HEK293 (cell line): Measurements from ENCODE around the gene RAP1A.

ENCODE experiments used
- CTCF ChIA-PET: fragments of 350-600 bp; formaldehyde crosslinking; extraction: SDS; loops from one replicate; lab custom pipeline; 2021; ENCODE audit warnings: antibody characterized with exemption; lab: Yijun Ruan, JAX
- POLR2A ChIA-PET: fragments of 300-600 bp; formaldehyde crosslinking; extraction: SDS; loops from one replicate; lab custom pipeline; 2020; ENCODE audit warnings: antibody characterized with exemption, inconsistent platforms; lab: Yijun Ruan, JAX
- H3K27ac ChIP-seq: fragments of 200-500 bp; sonication (Bioruptor generic); 2 replicates; pipeline ENCODE4 v1.5.1; 2014; ENCODE audit warnings: low read depth, low read length, control low read depth, inconsistent platforms; ENCODE audit errors: extremely low read depth
- H3K36me3 ChIP-seq, 2 experiments: fragments of 200-500 bp in 1 of 2; sonication (Bioruptor generic) in 1 of 2; 1 replicate in 1 of 2; 2 replicates in 1 of 2; pipeline ENCODE4 v1.5.1; 2014 to 2017; ENCODE audit warnings: inconsistent platforms in 2 of 2, low read length in 2 of 2; ENCODE audit not compliant: control insufficient read depth in 2 of 2, insufficient read depth in 1 of 2
- H3K4me1 ChIP-seq: fragments of 200-500 bp; sonication (Bioruptor generic); 2 replicates; pipeline ENCODE4 v1.5.1; 2014; ENCODE audit warnings: mild to moderate bottlenecking, low read length, inconsistent platforms; ENCODE audit not compliant: control insufficient read depth, insufficient read depth
- H3K4me3 ChIP-seq: 2 replicates; pipeline ENCODE4 v1.5.1; 2011; ENCODE audit warnings: low read depth, mild to moderate bottlenecking, control low read depth, low read length, moderate library complexity
- H3K9me3 ChIP-seq: fragments of 200-500 bp; sonication (Bioruptor generic); 2 replicates; pipeline ENCODE4 v1.5.1; 2014; ENCODE audit warnings: low read depth, low read length, inconsistent platforms; ENCODE audit not compliant: control insufficient read depth, insufficient read depth
- EGR2 ChIP-seq: fragments of 450-650 bp; formaldehyde crosslinking; IDR thresholded peaks from 2 replicates; pipeline ENCODE4 v1.5.1; 2016; ENCODE audit warnings: low read depth, missing biosample characterization, missing genetic modification characterization
- IKZF3 ChIP-seq: fragments of 450-650 bp; IDR thresholded peaks from 2 replicates; pipeline ENCODE4 v1.5.0; 2018; ENCODE audit warnings: missing biosample characterization, mild to moderate bottlenecking, missing genetic modification characterization, moderate library complexity
- KLF9 ChIP-seq: fragments of 450-650 bp; formaldehyde crosslinking; IDR thresholded peaks from 2 replicates; pipeline ENCODE4 v1.5.1; 2016; ENCODE audit warnings: missing biosample characterization, missing genetic modification characterization, low read depth
- MEIS1 ChIP-seq: sonication (generic); formaldehyde crosslinking; IDR thresholded peaks from 2 replicates; pipeline ENCODE4 v1.8.1; 2022; ENCODE audit warnings: missing genetic modification reagents, mild to moderate bottlenecking, borderline replicate concordance
- PBX3 ChIP-seq: sonication (generic); formaldehyde crosslinking; IDR thresholded peaks from 2 replicates; pipeline ENCODE4 v1.8.1; 2022; ENCODE audit warnings: mild to moderate bottlenecking, moderate library complexity, missing genetic modification reagents
- REPIN1 ChIP-seq: fragments of 450-650 bp; formaldehyde crosslinking; IDR thresholded peaks from 2 replicates; pipeline ENCODE4 v1.5.1; 2017; ENCODE audit warnings: missing biosample characterization, missing genetic modification characterization, low read depth
- ZBTB48 ChIP-seq: fragments of 450-650 bp; formaldehyde crosslinking; IDR thresholded peaks from 2 replicates; pipeline ENCODE4 v1.5.1; 2016; ENCODE audit warnings: missing biosample characterization, missing genetic modification characterization
- ZFHX2 ChIP-seq: fragments of 450-650 bp; formaldehyde crosslinking; conservative IDR thresholded peaks from 2 replicates; pipeline ENCODE4 v1.5.1; 2016; ENCODE audit warnings: missing biosample characterization, missing genetic modification characterization
- ZFP3 ChIP-seq: fragments of 450-650 bp; formaldehyde crosslinking; IDR thresholded peaks from 2 replicates; pipeline ENCODE4 v1.5.1; 2016; ENCODE audit warnings: low read depth, missing biosample characterization, missing genetic modification characterization
- ZNF148 ChIP-seq: fragments of 450-650 bp; formaldehyde crosslinking; IDR thresholded peaks from 2 replicates; pipeline ENCODE4 v1.5.0; 2017; ENCODE audit warnings: missing biosample characterization, missing genetic modification characterization, borderline replicate concordance
- ZNF174 ChIP-seq: fragments of 450-650 bp; formaldehyde crosslinking; IDR thresholded peaks from 2 replicates; pipeline ENCODE4 v1.5.0; 2017; ENCODE audit warnings: missing biosample characterization, mild to moderate bottlenecking, missing genetic modification characterization
- ZNF529 ChIP-seq: fragments of 450-650 bp; formaldehyde crosslinking; IDR thresholded peaks from 2 replicates; pipeline ENCODE4 v1.5.1; 2017; ENCODE audit warnings: missing genetic modification characterization, missing biosample characterization; ENCODE audit not compliant: insufficient replicate concordance
- ZNF585B ChIP-seq: fragments of 450-650 bp; formaldehyde crosslinking; IDR thresholded peaks from 2 replicates; pipeline ENCODE4 v1.5.1; 2016; ENCODE audit warnings: missing biosample characterization, missing genetic modification characterization
- ZNF639 ChIP-seq: fragments of 450-650 bp; formaldehyde crosslinking; IDR thresholded peaks from 2 replicates; pipeline ENCODE4 v1.5.1; 2016; ENCODE audit warnings: missing biosample characterization, missing genetic modification characterization
- ZNF660 ChIP-seq: fragments of 450-650 bp; IDR thresholded peaks from 2 replicates; pipeline ENCODE4 v1.5.1; 2018; ENCODE audit warnings: missing biosample characterization, mild to moderate bottlenecking, missing genetic modification characterization
- ZNF664 ChIP-seq: fragments of 450-650 bp; formaldehyde crosslinking; IDR thresholded peaks from 2 replicates; pipeline ENCODE4 v1.5.1; 2016; ENCODE audit warnings: missing biosample characterization, missing genetic modification characterization
- ZXDB ChIP-seq: fragments of 450-650 bp; formaldehyde crosslinking; IDR thresholded peaks from 2 replicates; pipeline ENCODE4 v1.5.1; 2016; ENCODE audit warnings: missing biosample characterization, missing genetic modification characterization
- TF ChIP-seq, protein P1 (sequence below): fragments of 450-650 bp; formaldehyde crosslinking; IDR thresholded peaks from 2 replicates; pipeline ENCODE4 v1.5.1; 2017; ENCODE audit warnings: missing biosample characterization, missing genetic modification characterization
- TF ChIP-seq, protein P2 (sequence below): fragments of 450-650 bp; formaldehyde crosslinking; IDR thresholded peaks from 2 replicates; pipeline ENCODE4 v1.5.1; 2016; ENCODE audit warnings: missing biosample characterization, missing genetic modification characterization, borderline replicate concordance
- TF ChIP-seq, protein P3 (sequence below): fragments of 450-650 bp; formaldehyde crosslinking; IDR thresholded peaks from 2 replicates; pipeline ENCODE4 v1.5.1; 2016; ENCODE audit warnings: missing biosample characterization, missing genetic modification characterization

The RAP1A gene

GRCh38 chr1:111571987-111572386 lies 47.6 kb upstream of the RAP1A start:
- no peaks in the 10 kb centered on the region for H3K36me3 ChIP-seq
- ChIA-PET POLR2A (no interaction called here), CTCF (interaction anchor here (0.7 to 1.5 kb wide), 3 partner anchors 21 to 171 kb away, joined by 3 read pairs; no protein-coding TSS in a partner anchor)
- H3K9me3 ChIP-seq: no peaks in the 10 kb centered on the region
- no peak overlapping the region for H3K27ac ChIP-seq
- TF ChIP-seq ZNF585B (tag by site-specific recombination): no peak
- TF ChIP-seq, protein P1, sequence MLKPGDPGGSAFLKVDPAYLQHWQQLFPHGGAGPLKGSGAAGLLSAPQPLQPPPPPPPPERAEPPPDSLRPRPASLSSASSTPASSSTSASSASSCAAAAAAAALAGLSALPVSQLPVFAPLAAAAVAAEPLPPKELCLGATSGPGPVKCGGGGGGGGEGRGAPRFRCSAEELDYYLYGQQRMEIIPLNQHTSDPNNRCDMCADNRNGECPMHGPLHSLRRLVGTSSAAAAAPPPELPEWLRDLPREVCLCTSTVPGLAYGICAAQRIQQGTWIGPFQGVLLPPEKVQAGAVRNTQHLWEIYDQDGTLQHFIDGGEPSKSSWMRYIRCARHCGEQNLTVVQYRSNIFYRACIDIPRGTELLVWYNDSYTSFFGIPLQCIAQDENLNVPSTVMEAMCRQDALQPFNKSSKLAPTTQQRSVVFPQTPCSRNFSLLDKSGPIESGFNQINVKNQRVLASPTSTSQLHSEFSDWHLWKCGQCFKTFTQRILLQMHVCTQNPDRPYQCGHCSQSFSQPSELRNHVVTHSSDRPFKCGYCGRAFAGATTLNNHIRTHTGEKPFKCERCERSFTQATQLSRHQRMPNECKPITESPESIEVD (tag by site-specific recombination): no peak
- TF ChIP-seq ZNF660 (tag by site-specific recombination): 0 out of 2 replicates have a peak, but pooled peaks have one; percentile 32
- TF ChIP-seq KLF9 (tag by site-specific recombination): no peak
- H3K4me1 ChIP-seq: no peaks in the 10 kb centered on the region
- no peak overlapping the region for H3K4me3 ChIP-seq

DNA sequence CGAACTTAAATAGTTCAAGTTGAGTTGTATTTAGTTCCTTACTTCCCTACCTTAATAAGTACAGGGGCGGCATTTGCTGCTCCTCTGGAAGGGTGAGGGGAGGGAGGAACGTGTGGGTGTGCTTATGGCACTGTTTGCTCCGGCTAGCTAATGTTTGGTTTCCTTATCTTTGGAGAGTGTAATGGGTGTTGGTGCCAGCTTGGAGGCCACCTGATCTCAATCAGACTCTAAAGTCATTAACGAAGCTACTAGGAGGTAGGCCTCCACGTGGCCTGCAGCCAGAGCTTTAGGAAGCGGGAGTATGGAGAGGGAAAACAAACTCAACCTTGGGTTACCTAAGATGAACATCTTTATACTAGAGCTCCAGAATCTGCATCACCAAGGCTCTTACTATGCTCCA lies 43.0 kb upstream of the RAP1A start:
- CTCF ChIA-PET: interaction anchor here (0.5 to 1.9 kb wide), 2 partner anchors 17 to 68 kb away, joined by 3 to 9 read pairs; no protein-coding TSS in a partner anchor
- H3K4me3 ChIP-seq: no peak overlapping the region
- POLR2A ChIA-PET: no interaction called here
- H3K9me3 ChIP-seq: no peaks in the 10 kb centered on the region
- H3K27ac ChIP-seq: no peak overlapping the region
- no peaks in the 10 kb centered on the region for H3K4me1 ChIP-seq
- no peaks in the 10 kb centered on the region for H3K36me3 ChIP-seq
- no peak for TF ChIP-seq IKZF3 (tag by site-specific recombination)
- no peak for TF ChIP-seq MEIS1 (CRISPR knock-in tag)
- no peak for TF ChIP-seq ZFP3 (tag by site-specific recombination)
- TF ChIP-seq ZXDB: 0 out of 2 replicates have a peak, but pooled peaks have one; percentile 37
- TF ChIP-seq EGR2 (tag by site-specific recombination): peak; percentile 70
- no peak for TF ChIP-seq REPIN1 (tag by site-specific recombination)
- TF ChIP-seq ZNF664 (tag by site-specific recombination): peak; percentile 66; the same call in 1 of the 2 replicates
- TF ChIP-seq, protein P2, sequence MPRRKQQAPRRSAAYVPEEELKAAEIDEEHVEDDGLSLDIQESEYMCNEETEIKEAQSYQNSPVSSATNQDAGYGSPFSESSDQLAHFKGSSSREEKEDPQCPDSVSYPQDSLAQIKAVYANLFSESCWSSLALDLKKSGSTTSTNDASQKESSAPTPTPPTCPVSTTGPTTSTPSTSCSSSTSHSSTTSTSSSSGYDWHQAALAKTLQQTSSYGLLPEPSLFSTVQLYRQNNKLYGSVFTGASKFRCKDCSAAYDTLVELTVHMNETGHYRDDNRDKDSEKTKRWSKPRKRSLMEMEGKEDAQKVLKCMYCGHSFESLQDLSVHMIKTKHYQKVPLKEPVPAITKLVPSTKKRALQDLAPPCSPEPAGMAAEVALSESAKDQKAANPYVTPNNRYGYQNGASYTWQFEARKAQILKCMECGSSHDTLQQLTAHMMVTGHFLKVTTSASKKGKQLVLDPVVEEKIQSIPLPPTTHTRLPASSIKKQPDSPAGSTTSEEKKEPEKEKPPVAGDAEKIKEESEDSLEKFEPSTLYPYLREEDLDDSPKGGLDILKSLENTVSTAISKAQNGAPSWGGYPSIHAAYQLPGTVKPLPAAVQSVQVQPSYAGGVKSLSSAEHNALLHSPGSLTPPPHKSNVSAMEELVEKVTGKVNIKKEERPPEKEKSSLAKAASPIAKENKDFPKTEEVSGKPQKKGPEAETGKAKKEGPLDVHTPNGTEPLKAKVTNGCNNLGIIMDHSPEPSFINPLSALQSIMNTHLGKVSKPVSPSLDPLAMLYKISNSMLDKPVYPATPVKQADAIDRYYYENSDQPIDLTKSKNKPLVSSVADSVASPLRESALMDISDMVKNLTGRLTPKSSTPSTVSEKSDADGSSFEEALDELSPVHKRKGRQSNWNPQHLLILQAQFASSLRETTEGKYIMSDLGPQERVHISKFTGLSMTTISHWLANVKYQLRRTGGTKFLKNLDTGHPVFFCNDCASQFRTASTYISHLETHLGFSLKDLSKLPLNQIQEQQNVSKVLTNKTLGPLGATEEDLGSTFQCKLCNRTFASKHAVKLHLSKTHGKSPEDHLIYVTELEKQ (tag by site-specific recombination): no peak
- no peak for TF ChIP-seq ZNF529 (tag by site-specific recombination)
- TF ChIP-seq ZNF639 (tag by site-specific recombination): no peak
- TF ChIP-seq PBX3 (CRISPR knock-in tag): no peak
- no peak for TF ChIP-seq ZBTB48 (tag by site-specific recombination)
- TF ChIP-seq, protein P3, sequence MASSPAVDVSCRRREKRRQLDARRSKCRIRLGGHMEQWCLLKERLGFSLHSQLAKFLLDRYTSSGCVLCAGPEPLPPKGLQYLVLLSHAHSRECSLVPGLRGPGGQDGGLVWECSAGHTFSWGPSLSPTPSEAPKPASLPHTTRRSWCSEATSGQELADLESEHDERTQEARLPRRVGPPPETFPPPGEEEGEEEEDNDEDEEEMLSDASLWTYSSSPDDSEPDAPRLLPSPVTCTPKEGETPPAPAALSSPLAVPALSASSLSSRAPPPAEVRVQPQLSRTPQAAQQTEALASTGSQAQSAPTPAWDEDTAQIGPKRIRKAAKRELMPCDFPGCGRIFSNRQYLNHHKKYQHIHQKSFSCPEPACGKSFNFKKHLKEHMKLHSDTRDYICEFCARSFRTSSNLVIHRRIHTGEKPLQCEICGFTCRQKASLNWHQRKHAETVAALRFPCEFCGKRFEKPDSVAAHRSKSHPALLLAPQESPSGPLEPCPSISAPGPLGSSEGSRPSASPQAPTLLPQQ (tag by site-specific recombination): no peak
- peak; percentile 84 for TF ChIP-seq ZFHX2 (tag by site-specific recombination)
- TF ChIP-seq ZNF148 (tag by site-specific recombination): no peak
- no peak for TF ChIP-seq ZNF174 (tag by site-specific recombination)
